DOHH2 (cell line): ENCODE results near the gene ZCCHC17.

Experiments
- CTCF ChIP-seq: fragments of 200-600 bp; sonication (generic); IDR thresholded peaks from one replicate; pipeline ENCODE4 v1.5.1; 2014; ENCODE audit warnings: antibody characterized with exemption, mild to moderate bottlenecking, low read depth, low read length; ENCODE audit not compliant: poor library complexity, severe bottlenecking
- EZH2phosphoT487 ChIP-seq: fragments of 200-600 bp; sonication (generic); IDR thresholded peaks from 2 replicates; pipeline ENCODE4 v1.6.1; 2017; ENCODE audit warnings: borderline replicate concordance, mild to moderate bottlenecking, antibody characterized with exemption, low read length, moderate library complexity, mixed read lengths

- TF ChIP-seq CTCF (no peak), EZH2phosphoT487 (no peak)
Measured at GRCh38 chr1:31348449-31348848, 51.6 kb downstream of the ZCCHC17 start.
